ENCODE results near the gene CDKAL1.
"Not testable (repeated sequence)": the region's sequence is repeated elsewhere in the genome, so short reads cannot be mapped to it uniquely, and the experiment has no call there.

CDKAL1 gene

GRCh38 chr6:21071780-21072468 is 537.7 kb downstream of the CDKAL1 start:
- DNase-seq (ENCODE audit: low read depth, low spot score): no peak

DNA sequence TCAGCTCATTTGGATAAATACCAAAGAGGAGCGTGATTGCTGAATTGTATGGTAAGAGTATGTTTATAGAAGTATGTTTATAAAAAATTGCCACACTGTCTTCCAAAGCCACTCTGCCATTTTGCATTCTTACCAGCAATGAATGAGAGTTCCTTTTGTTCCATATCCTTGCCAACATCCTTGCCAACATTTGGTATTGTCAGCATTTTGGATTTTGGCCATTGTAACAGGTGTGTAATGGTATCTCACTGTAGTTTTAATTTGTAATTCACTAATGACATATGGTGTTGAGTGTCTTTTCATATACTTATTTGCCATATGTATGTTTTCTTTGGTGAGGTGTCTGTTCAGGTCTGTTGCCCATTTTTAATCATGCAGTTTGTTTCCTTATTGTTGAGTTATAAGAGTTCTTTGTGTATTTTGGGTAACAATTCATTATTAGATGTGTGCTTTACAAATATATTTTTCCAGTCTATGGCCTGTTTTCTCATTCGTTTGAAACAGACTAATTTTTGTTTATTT is 539.1 kb downstream of the CDKAL1 start:
- no peak for DNase-seq (ENCODE audit: low read depth, low spot score)

DNA sequence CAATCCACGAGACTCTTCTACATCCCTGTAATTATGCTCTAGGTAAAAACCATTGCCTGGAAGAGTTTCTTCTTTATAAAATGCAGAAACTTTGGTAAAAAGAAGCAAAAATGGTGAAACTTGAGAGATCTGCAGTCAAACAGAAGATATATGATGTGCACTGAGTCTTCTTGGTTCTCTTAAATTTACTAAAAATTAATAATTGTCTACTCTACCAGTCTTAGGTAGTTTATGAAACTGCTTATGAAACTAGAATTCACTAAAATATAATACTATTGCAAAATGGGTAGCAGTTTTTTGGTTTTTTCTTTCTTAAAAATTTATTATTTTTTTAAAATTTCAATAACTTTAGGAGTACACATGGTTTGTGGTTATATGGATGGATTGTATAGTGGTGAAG is 540.2 kb downstream of the CDKAL1 start:
- DNase-seq (ENCODE audit: low read depth, low spot score): no peak

DNA sequence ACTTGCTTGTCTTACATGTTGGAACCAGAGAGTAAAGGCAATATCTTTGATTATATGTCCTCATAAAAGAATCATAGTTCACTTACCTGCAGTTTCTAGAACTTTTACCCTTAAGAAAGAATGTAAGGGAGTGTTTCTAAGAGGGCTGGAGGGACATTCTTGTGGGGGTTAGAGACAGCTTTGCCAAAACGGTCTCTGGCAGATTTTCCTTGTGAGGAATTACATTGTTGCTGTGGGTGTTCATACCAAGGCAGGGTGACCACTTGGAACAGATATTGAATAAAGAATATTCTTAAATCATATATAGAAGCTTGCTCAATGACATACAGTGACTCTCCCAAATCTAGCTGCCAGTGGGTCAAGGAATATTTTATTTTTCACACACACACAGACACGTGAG is 541.7 kb downstream of the CDKAL1 start:
- DNase-seq (ENCODE audit: low read depth, low spot score): no peak

DNA sequence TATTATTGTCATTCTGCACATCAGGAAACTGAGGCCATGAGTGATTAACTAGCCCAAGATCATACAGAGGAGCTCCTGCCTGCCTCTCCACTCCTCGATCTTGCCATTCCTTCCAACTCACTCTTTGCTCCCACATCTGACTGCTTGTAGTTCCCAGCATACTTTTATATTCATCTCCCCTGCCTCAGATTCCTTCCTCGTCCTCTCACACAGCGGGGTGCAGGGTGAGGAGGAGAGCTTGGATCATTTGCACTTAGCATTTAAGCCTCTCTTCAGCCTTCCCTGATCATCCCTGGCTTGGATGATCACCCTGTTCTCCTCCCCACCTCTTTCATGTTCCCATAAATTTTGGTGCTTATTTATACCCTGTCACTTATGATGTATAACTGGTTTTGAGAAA is 544.2 kb downstream of the CDKAL1 start:
- DNase-seq (ENCODE audit: low read depth, low spot score): no peak

DNA sequence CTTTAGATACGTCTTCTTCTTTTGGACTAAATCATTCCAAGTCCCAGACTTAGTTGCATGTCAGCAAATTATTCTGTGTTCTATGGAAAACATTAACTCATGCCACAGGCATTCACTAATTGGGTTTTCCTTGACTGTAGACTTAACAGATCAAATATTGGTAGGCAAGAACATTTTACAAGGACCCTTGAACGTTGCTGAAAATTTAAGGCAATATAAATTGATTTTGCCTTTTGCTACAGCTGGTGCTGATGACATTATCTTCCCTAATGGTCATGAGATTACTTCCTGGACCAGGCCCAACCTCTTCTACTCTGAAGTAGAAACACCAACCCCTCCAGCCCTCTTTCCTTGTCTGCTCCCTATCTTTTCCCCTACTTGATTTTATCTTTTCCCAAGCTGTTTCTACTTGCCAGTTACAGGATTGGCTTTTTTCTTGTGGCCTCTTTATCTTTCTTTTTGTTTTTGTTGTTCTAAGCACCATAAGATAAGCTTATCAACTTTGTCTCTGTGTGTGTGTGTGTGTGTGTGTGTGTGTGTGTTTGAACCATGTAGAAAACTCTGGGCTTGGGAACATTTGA is 545.3 kb downstream of the CDKAL1 start:
- DNase-seq (ENCODE audit: low read depth, low spot score): no peak

- DNase-seq (ENCODE audit: low read depth, low spot score): no peak
Observed at GRCh38 chr6:21080221-21080620, 546.0 kb downstream of the CDKAL1 start.

DNA sequence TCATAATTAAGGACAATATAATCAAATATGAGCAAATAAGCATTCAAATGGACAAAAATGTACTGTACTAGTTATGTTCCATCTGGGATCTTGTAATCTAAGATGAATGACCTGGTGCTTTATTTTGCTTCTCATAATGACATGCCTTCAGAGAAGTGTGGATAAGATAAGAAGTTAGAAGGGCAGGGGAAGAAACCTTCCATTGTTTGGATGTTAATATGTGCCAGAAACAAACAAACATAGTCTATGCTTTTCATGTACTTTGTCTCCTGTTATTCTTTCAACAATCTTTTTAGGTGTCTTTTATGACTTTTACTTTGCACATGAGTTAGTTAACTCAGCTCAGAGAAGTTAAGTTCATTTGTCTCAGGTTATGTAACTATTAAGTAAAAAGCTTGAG is 547.8 kb downstream of the CDKAL1 start:
- DNase-seq (ENCODE audit: low read depth, low spot score): no peak

DNA sequence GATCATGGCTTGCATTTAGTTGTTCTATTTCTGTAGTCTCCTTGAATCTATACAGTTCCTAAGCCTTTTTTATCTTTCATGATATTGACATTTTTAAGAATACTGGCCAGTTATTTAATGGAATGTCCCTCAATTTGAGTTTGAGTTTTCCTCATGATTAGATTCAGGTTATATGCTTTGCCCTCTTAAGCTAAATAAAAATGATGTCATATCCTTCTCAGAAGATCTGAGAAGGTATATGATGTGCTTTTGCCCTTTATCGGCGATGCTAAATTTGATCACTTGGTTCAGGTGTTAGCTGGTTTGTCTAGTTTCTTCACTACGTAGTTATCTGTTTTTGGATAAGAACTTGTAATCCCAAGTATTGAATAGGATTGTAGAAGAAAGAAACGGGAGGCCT is 549.5 kb downstream of the CDKAL1 start:
- DNase-seq (ENCODE audit: low read depth, low spot score): no peak

DNA sequence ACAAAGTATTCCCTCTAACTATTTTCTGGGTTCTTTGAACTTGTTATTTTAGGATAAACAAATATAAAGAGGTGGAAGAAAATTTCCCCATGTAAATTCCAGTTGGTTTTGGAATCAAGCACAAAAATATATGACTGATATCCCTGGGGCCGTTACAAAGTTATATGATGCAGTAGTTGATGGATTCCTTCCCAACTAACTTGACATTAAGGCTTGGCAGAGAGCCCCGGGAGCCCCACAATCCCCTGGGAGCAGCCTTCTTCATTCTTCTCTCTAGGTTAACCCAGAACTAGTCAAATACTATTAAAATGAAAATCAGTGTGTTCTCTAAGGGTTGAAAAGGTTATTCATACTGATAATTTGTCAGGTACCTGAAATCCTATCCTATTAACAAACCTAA is 550.4 kb downstream of the CDKAL1 start:
- no peak for DNase-seq (ENCODE audit: low read depth, low spot score)

DNA sequence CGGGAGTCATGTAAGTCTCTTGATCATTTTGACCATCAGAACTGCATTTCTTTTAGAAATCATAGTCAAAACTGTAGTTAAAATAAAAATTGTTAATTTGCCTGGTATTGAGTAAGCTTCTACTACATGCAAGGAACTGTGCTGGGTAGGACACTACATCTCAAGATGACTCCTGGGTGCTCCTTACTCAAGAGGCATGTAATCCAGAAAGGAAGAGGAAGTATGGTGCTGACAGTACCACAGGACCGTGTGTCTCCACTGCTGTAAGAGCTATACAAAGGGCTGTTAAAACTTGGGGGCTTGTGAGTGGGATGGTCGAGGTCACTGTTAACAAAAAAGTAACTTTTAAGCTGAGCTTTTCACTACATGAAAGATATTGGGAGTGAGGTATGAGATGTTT is 551.0 kb downstream of the CDKAL1 start:
- no peak for DNase-seq (ENCODE audit: low read depth, low spot score)

GRCh38 chr6:21085643-21086042 is 551.4 kb downstream of the CDKAL1 start:
- DNase-seq (ENCODE audit: low read depth, low spot score): no peak

- DNase-seq (ENCODE audit: low read depth, low spot score): no peak
Observed at GRCh38 chr6:21087188-21087587, 552.9 kb downstream of the CDKAL1 start.

GRCh38 chr6:21091411-21091810 is 557.2 kb downstream of the CDKAL1 start:
- no peak for DNase-seq (ENCODE audit: low read depth, low spot score)

- not testable (repeated sequence) for DNase-seq (ENCODE audit: low read depth, low spot score)
Observed at GRCh38 chr6:21092231-21092772, 558.0 kb downstream of the CDKAL1 start.

- DNase-seq (ENCODE audit: low read depth, low spot score): no peak
Observed at GRCh38 chr6:21095462-21095861, 561.2 kb downstream of the CDKAL1 start.

GRCh38 chr6:21098134-21098533 is 563.9 kb downstream of the CDKAL1 start:
- no peak for DNase-seq (ENCODE audit: low read depth, low spot score)

DNA sequence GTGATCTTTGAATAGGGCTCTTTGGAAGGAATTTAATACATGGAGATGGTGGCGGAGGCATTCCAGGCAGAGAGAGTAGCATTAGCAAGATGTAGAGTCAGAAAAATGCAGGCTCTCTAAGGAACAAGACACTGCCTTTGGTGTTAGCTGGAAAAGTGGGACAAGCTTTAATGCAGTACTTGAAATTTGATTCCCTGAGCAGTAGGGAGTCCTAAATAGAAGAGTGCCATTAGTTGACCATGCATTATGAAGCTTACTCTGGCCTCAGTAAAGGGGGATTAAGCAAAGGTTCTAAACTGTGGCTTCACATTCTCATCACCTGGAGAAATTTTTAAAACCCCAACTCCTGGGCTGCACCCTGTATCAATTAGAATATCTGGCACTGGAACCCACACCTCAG is 564.5 kb downstream of the CDKAL1 start:
- DNase-seq (ENCODE audit: low read depth, low spot score): no peak

- DNase-seq (ENCODE audit: low read depth, low spot score): no peak
Observed at GRCh38 chr6:21099338-21100314, 565.4 kb downstream of the CDKAL1 start.

- DNase-seq (ENCODE audit: low read depth, low spot score): no peak
Observed at GRCh38 chr6:21100991-21101390, 566.7 kb downstream of the CDKAL1 start.

- DNase-seq (ENCODE audit: low read depth, low spot score): no peak
Observed at GRCh38 chr6:21101694-21102093, 567.4 kb downstream of the CDKAL1 start.

GRCh38 chr6:21102201-21102600 is 567.9 kb downstream of the CDKAL1 start:
- no peak for DNase-seq (ENCODE audit: low read depth, low spot score)
